Measurements from ENCODE around the gene FOXJ1. TPM values are rescaled to one million over a fixed set of nuclear protein-coding genes. Genes with fewer than 3 reads are reported as not detected.

Gene FOXJ1
- total and polyA plus RNA-seq, 4 donors = 32.5 to 95.0 (median 50.3) TPM

- Histone ChIP-seq H3K27ac (ENCODE audit: low read depth in 1 of 2, low read length in 1 of 2) (no peak overlapping the region), H3K9ac (ENCODE audit: insufficient read depth in 1 of 2, low read length in 2 of 2) (no peak overlapping the region), H3K4me3 (no peak overlapping the region), H3K36me3 (ENCODE audit: control insufficient read depth in 4 of 4, insufficient read depth in 4 of 4, low read length in 4 of 4) (no peaks in the 10 kb centered on the region), H3K4me1 (ENCODE audit: control insufficient read depth in 5 of 5, insufficient read depth in 5 of 5, low read length in 5 of 5) (peaks cover 0 to 5% (median 0%) of the 10 kb centered on the region in 5 donors), H3K9me3 (ENCODE audit: control insufficient read depth in 4 of 4, insufficient read depth in 3 of 4, low read length in 3 of 4) (no peaks in the 10 kb centered on the region), H3K27me3 (ENCODE audit: control insufficient read depth in 3 of 3, insufficient read depth in 3 of 3, low read length in 2 of 3) (no peaks in the 10 kb centered on the region)
- ATAC-seq (ENCODE audit: insufficient read depth, low FRiP score) (no peak), DNase-seq (no peak)
- 82 to 89% methylated on average over 20 of the region's 20 CpGs for WGBS, 2 donors
- no peak for TF ChIP-seq CTCF (IDR thresholded peaks at IDR 0.05; ENCODE audit: control extremely low read depth, extremely low read depth)
These were observed 20.7 kb upstream of the FOXJ1 start for GRCh38 chr17:76161619-76162266.

- Histone ChIP-seq H3K4me1 (ENCODE audit: control insufficient read depth in 5 of 5, insufficient read depth in 5 of 5, low read length in 5 of 5) (peaks cover 0 to 5% (median 0%) of the 10 kb centered on the region in 5 donors), H3K4me3 (no peak overlapping the region), H3K9me3 (ENCODE audit: control insufficient read depth in 4 of 4, insufficient read depth in 3 of 4, low read length in 3 of 4) (no peaks in the 10 kb centered on the region), H3K27me3 (ENCODE audit: control insufficient read depth in 3 of 3, insufficient read depth in 3 of 3, low read length in 2 of 3) (no peaks in the 10 kb centered on the region), H3K27ac (ENCODE audit: low read depth in 1 of 2, low read length in 1 of 2) (no peak overlapping the region), H3K9ac (ENCODE audit: insufficient read depth in 1 of 2, low read length in 2 of 2) (no peak overlapping the region), H3K36me3 (ENCODE audit: control insufficient read depth in 4 of 4, insufficient read depth in 4 of 4, low read length in 4 of 4) (no peaks in the 10 kb centered on the region)
- no peak for TF ChIP-seq CTCF (IDR thresholded peaks at IDR 0.05; ENCODE audit: control extremely low read depth, extremely low read depth)
- WGBS, 2 donors = 84 to 86% methylated on average over 8 of the region's 8 CpGs
- ATAC-seq (ENCODE audit: insufficient read depth, low FRiP score) (no peak), DNase-seq (no peak)
These were observed 20.0 kb upstream of the FOXJ1 start for GRCh38 chr17:76160896-76161528.

- DNase-seq (no peak), ATAC-seq (ENCODE audit: insufficient read depth, low FRiP score) (no peak)
- no peak overlapping the region for H3K9ac ChIP-seq (ENCODE audit: insufficient read depth in 1 of 2, low read length in 2 of 2)
- H3K27ac ChIP-seq (ENCODE audit: low read depth in 1 of 2, low read length in 1 of 2) = no peak overlapping the region
- no peak overlapping the region for H3K4me3 ChIP-seq
- no peaks in the 10 kb centered on the region for H3K9me3 ChIP-seq (ENCODE audit: control insufficient read depth in 4 of 4, insufficient read depth in 3 of 4, low read length in 3 of 4)
- H3K4me1 ChIP-seq (ENCODE audit: control insufficient read depth in 5 of 5, insufficient read depth in 5 of 5, low read length in 5 of 5) = no peaks in the 10 kb centered on the region
- H3K36me3 ChIP-seq (ENCODE audit: control insufficient read depth in 4 of 4, insufficient read depth in 4 of 4, low read length in 4 of 4) = no peaks in the 10 kb centered on the region
- no peaks in the 10 kb centered on the region for H3K27me3 ChIP-seq (ENCODE audit: control insufficient read depth in 3 of 3, insufficient read depth in 3 of 3, low read length in 2 of 3)
- TF ChIP-seq CTCF (IDR thresholded peaks at IDR 0.05; ENCODE audit: control extremely low read depth, extremely low read depth) = no peak
- 88 to 92% methylated on average over 9 of the region's 9 CpGs for WGBS, 2 donors
These were observed 18.1 kb upstream of the FOXJ1 start for GRCh38 chr17:76159157-76159556.

Measured in lung (tissue), 12 donors.